SK-N-SH treated with all-trans-retinoic acid at 6 μM for 48 hours (cell line): ENCODE measurements around the gene LRRC41.

Source experiments
- ATAC-seq: fragments of 200-7000 bp; cut with Tn5 transposase; 3 replicates; pipeline ENCODE4 v1.9.1; 2020; ENCODE audit warnings: mild to moderate bottlenecking, moderate library complexity
- ARNTL ChIP-seq: fragments of 450-650 bp; formaldehyde crosslinking; IDR thresholded peaks from 2 replicates; pipeline ENCODE4 v1.5.0; 2020; ENCODE audit warnings: low read depth, mild to moderate bottlenecking, moderate library complexity, borderline replicate concordance
- BACH2 ChIP-seq: fragments of 250-450 bp; sonication (Bioruptor Pico); IDR thresholded peaks from 2 replicates; pipeline ENCODE4 v1.9.0; 2021; ENCODE audit warnings: mild to moderate bottlenecking, borderline replicate concordance
- ESRRG ChIP-seq: fragments of 250-450 bp; sonication (Bioruptor Pico); IDR thresholded peaks from 2 replicates; pipeline ENCODE4 v1.6.1; 2021; ENCODE audit warnings: mild to moderate bottlenecking
- GLIS3 ChIP-seq: fragments of 250-450 bp; sonication (Bioruptor Pico); IDR thresholded peaks from 2 replicates; pipeline ENCODE4 v1.5.0; 2020; ENCODE audit warnings: mild to moderate bottlenecking, moderate library complexity
- ISL1 ChIP-seq: fragments of 250-450 bp; sonication (Bioruptor Pico); IDR thresholded peaks from 2 replicates; pipeline ENCODE4 v2.1.2; 2022; ENCODE audit warnings: mild to moderate bottlenecking, moderate library complexity
- OSR1 ChIP-seq: fragments of 250-450 bp; sonication (Bioruptor Pico); IDR thresholded peaks from 2 replicates; pipeline ENCODE4 v1.8.0; 2022; ENCODE audit warnings: moderate library complexity, mild to moderate bottlenecking, inconsistent platforms
- PPARA ChIP-seq: fragments of 250-450 bp; sonication (Bioruptor Pico); IDR thresholded peaks from 2 replicates; pipeline ENCODE4 v1.5.0; 2020; ENCODE audit warnings: mild to moderate bottlenecking, borderline replicate concordance
- RARB ChIP-seq: fragments of 250-450 bp; sonication (Bioruptor Pico); IDR thresholded peaks from 2 replicates; pipeline ENCODE4 v1.8.0; 2021; ENCODE audit warnings: mild to moderate bottlenecking, moderate library complexity
- SNAI2 ChIP-seq: fragments of 250-450 bp; sonication (Bioruptor Pico); IDR thresholded peaks from 2 replicates; pipeline ENCODE4 v1.5.0; 2020; ENCODE audit warnings: mild to moderate bottlenecking, moderate library complexity
- TCF4 ChIP-seq: fragments of 250-450 bp; sonication (Bioruptor Pico); IDR thresholded peaks from 2 replicates; pipeline ENCODE4 v1.8.0; 2021; ENCODE audit warnings: mild to moderate bottlenecking, moderate library complexity, borderline replicate concordance
- TOX ChIP-seq: fragments of 250-450 bp; sonication (Bioruptor Pico); IDR thresholded peaks from 2 replicates; pipeline ENCODE4 v1.8.0; 2021; ENCODE audit warnings: mild to moderate bottlenecking, moderate library complexity, borderline replicate concordance
- ZC3H10 ChIP-seq: fragments of 250-450 bp; sonication (Bioruptor Pico); IDR thresholded peaks from 2 replicates; pipeline ENCODE4 v1.5.1; 2021; ENCODE audit warnings: mild to moderate bottlenecking, moderate library complexity
- ZFP3 ChIP-seq: fragments of 250-450 bp; sonication (Bioruptor Pico); IDR thresholded peaks from 2 replicates; pipeline ENCODE4 v1.5.0; 2020; ENCODE audit warnings: mild to moderate bottlenecking, moderate library complexity
- ZNF565 ChIP-seq: fragments of 450-650 bp; formaldehyde crosslinking; conservative IDR thresholded peaks from 2 replicates; pipeline ENCODE4 v1.5.0; 2020; ENCODE audit warnings: low read depth, mild to moderate bottlenecking, moderate library complexity
- ZNF70 ChIP-seq: fragments of 450-650 bp; formaldehyde crosslinking; IDR thresholded peaks from 2 replicates; pipeline ENCODE4 v1.5.0; 2020; ENCODE audit warnings: mild to moderate bottlenecking, moderate library complexity
- ZNF8 ChIP-seq: fragments of 450-650 bp; formaldehyde crosslinking; IDR thresholded peaks from 2 replicates; pipeline ENCODE4 v1.5.0; 2020; ENCODE audit warnings: mild to moderate bottlenecking, moderate library complexity
- TF ChIP-seq, protein P1 (sequence below): fragments of 250-450 bp; sonication (Bioruptor Pico); IDR thresholded peaks from 2 replicates; pipeline ENCODE4 v1.5.1; 2020; ENCODE audit warnings: low read depth, mild to moderate bottlenecking, moderate library complexity
- TF ChIP-seq, protein P2 (sequence below): fragments of 250-450 bp; sonication (Bioruptor Pico); IDR thresholded peaks from 2 replicates; pipeline ENCODE4 v1.8.0; 2021; ENCODE audit warnings: low read depth, mild to moderate bottlenecking, moderate library complexity, borderline replicate concordance
- TF ChIP-seq, protein P3 (sequence below): fragments of 250-450 bp; sonication (Bioruptor Pico); IDR thresholded peaks from 2 replicates; pipeline ENCODE4 v1.8.0; 2020; ENCODE audit warnings: mild to moderate bottlenecking, moderate library complexity, borderline replicate concordance
- TF ChIP-seq, protein P4 (sequence below): fragments of 250-450 bp; sonication (Bioruptor Pico); IDR thresholded peaks from 2 replicates; pipeline ENCODE4 v1.5.1; 2021; ENCODE audit warnings: mild to moderate bottlenecking, moderate library complexity
- TF ChIP-seq, protein P5 (sequence below): fragments of 250-450 bp; sonication (Bioruptor Pico); IDR thresholded peaks from 2 replicates; pipeline ENCODE4 v1.5.0; 2020; ENCODE audit warnings: mild to moderate bottlenecking, moderate library complexity

LRRC41 gene

DNA sequence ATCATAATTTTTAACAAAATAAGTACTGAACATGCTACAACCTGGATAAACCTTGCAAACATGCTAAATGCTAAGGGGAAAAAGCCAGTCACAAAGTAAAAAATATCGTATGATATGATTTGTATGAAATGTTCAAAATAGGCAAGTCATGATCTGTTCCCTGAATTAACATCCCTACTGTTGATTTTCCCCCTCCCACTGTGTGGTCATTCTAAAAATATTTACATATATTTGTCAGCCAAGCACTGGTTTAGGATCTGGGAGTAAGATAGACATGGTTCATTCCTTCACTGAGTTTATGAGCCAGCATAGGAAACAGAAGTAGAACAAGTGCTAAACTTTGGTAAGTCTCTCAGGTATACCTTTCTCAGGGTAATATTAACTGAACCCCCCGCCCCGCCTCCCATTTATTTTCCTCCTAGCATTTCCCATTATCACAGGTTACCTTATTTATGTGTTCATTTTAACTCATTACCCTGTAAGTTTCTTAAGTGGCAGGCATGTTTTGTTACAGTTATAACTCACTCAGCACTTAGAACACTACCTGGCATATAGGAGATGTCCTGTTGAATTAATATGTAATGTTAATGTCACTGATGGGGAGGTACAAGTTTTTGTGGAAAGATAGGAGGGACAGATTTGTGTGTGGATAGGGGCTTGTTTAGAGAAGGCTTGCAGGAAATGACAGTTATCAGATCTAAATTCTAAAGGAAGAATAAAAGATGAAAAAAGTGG lies 12.4 kb upstream of the LRRC41 start:
- peak; percentile 62 for ATAC-seq
- TF ChIP-seq OSR1 (CRISPR knock-in tag) (no peak), ZNF8 (CRISPR knock-in tag) (no peak), TOX (CRISPR knock-in tag) (no peak), GLIS3 (no peak), ZFP3 (no peak), ISL1 (CRISPR knock-in tag) (no peak), ZC3H10 (CRISPR knock-in tag) (no peak), SNAI2 (CRISPR knock-in tag) (no peak), ZNF565 (CRISPR knock-in tag) (no peak), RARB (CRISPR knock-in tag) (no peak), ZNF70 (no peak), PPARA (CRISPR knock-in tag) (no peak), TCF4 (CRISPR knock-in tag) (no peak), ARNTL (CRISPR knock-in tag) (no peak)
- TF ChIP-seq, protein P1, sequence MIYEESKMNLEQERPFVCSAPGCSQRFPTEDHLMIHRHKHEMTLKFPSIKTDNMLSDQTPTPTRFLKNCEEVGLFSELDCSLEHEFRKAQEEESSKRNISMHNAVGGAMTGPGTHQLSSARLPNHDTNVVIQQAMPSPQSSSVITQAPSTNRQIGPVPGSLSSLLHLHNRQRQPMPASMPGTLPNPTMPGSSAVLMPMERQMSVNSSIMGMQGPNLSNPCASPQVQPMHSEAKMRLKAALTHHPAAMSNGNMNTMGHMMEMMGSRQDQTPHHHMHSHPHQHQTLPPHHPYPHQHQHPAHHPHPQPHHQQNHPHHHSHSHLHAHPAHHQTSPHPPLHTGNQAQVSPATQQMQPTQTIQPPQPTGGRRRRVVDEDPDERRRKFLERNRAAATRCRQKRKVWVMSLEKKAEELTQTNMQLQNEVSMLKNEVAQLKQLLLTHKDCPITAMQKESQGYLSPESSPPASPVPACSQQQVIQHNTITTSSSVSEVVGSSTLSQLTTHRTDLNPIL: no peak
- TF ChIP-seq, protein P2, sequence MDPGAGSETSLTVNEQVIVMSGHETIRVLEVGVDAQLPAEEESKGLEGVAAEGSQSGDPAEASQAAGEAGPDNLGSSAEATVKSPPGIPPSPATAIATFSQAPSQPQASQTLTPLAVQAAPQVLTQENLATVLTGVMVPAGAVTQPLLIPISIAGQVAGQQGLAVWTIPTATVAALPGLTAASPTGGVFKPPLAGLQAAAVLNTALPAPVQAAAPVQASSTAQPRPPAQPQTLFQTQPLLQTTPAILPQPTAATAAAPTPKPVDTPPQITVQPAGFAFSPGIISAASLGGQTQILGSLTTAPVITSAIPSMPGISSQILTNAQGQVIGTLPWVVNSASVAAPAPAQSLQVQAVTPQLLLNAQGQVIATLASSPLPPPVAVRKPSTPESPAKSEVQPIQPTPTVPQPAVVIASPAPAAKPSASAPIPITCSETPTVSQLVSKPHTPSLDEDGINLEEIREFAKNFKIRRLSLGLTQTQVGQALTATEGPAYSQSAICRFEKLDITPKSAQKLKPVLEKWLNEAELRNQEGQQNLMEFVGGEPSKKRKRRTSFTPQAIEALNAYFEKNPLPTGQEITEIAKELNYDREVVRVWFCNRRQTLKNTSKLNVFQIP (CRISPR knock-in tag): no peak
- TF ChIP-seq, protein P3, sequence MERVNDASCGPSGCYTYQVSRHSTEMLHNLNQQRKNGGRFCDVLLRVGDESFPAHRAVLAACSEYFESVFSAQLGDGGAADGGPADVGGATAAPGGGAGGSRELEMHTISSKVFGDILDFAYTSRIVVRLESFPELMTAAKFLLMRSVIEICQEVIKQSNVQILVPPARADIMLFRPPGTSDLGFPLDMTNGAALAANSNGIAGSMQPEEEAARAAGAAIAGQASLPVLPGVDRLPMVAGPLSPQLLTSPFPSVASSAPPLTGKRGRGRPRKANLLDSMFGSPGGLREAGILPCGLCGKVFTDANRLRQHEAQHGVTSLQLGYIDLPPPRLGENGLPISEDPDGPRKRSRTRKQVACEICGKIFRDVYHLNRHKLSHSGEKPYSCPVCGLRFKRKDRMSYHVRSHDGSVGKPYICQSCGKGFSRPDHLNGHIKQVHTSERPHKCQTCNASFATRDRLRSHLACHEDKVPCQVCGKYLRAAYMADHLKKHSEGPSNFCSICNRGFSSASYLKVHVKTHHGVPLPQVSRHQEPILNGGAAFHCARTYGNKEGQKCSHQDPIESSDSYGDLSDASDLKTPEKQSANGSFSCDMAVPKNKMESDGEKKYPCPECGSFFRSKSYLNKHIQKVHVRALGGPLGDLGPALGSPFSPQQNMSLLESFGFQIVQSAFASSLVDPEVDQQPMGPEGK (CRISPR knock-in tag): no peak
- TF ChIP-seq, protein P4, sequence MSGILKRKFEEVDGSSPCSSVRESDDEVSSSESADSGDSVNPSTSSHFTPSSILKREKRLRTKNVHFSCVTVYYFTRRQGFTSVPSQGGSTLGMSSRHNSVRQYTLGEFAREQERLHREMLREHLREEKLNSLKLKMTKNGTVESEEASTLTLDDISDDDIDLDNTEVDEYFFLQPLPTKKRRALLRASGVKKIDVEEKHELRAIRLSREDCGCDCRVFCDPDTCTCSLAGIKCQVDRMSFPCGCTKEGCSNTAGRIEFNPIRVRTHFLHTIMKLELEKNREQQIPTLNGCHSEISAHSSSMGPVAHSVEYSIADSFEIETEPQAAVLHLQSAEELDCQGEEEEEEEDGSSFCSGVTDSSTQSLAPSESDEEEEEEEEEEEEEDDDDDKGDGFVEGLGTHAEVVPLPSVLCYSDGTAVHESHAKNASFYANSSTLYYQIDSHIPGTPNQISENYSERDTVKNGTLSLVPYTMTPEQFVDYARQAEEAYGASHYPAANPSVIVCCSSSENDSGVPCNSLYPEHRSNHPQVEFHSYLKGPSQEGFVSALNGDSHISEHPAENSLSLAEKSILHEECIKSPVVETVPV (CRISPR knock-in tag): no peak

DNA sequence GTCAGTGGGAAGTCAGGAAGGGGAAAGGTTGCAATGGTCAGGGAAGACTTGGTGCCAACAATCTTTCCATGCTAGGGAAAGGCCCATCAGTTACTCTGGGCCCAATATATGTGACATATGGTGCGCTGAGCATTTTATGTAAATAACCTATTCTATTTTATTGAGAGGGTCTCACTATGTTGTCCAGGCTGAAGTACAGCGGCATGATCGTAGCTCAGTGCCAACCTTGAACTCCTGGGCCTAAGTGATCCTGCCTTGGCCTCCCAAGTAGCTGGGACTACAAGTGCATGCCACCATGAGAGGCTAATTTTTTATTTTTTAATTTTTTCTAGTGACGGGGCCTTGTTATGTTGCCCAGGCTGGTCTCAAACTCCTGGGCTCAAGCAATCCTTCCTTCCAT lies 6.9 kb upstream of the LRRC41 start:
- TF ChIP-seq, protein P3 (CRISPR knock-in tag): no peak
- TF ChIP-seq OSR1 (CRISPR knock-in tag) (no peak), BACH2 (CRISPR knock-in tag) (no peak), RARB (CRISPR knock-in tag) (no peak), TCF4 (CRISPR knock-in tag) (no peak), TOX (CRISPR knock-in tag) (no peak), ISL1 (CRISPR knock-in tag) (no peak), ESRRG (no peak)
- TF ChIP-seq, protein P5, sequence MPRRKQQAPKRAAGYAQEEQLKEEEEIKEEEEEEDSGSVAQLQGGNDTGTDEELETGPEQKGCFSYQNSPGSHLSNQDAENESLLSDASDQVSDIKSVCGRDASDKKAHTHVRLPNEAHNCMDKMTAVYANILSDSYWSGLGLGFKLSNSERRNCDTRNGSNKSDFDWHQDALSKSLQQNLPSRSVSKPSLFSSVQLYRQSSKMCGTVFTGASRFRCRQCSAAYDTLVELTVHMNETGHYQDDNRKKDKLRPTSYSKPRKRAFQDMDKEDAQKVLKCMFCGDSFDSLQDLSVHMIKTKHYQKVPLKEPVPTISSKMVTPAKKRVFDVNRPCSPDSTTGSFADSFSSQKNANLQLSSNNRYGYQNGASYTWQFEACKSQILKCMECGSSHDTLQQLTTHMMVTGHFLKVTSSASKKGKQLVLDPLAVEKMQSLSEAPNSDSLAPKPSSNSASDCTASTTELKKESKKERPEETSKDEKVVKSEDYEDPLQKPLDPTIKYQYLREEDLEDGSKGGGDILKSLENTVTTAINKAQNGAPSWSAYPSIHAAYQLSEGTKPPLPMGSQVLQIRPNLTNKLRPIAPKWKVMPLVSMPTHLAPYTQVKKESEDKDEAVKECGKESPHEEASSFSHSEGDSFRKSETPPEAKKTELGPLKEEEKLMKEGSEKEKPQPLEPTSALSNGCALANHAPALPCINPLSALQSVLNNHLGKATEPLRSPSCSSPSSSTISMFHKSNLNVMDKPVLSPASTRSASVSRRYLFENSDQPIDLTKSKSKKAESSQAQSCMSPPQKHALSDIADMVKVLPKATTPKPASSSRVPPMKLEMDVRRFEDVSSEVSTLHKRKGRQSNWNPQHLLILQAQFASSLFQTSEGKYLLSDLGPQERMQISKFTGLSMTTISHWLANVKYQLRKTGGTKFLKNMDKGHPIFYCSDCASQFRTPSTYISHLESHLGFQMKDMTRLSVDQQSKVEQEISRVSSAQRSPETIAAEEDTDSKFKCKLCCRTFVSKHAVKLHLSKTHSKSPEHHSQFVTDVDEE (CRISPR knock-in tag): no peak
- TF ChIP-seq, protein P4 (CRISPR knock-in tag): no peak
- ATAC-seq: no peak
